ENCODE results near the gene COL4A6. TPM values are rescaled to one million over a fixed set of nuclear protein-coding genes. Genes with fewer than 3 reads are reported as not detected.

The COL4A6 gene
- total RNA-seq, 1 donor from 2014 or later, result 10.3 TPM

DNA sequence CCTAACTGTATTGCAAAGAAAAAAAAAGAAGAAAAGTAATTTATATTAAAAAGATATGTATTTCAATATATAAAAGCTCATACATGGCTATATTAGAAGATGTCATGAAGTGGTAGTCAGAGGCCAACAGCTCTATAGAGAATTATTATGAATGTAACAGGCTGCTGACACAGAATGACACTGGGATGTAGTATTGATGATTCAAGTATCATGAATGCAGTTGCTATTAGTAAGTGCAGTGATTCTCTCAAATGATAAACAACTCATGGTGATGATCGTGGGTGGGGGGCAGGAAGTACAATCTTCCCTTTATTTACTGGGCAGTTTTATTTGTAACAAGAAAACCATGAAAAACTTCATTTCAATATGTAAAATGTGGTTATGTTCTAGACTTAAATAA lies 124.6 kb downstream of the COL4A6 start:
- TF ChIP-seq POLR2AphosphoS5 (IDR thresholded peaks at IDR 0.05; ENCODE audit: insufficient read depth in 1 of 2, low read depth in 1 of 2) (no peak), POLR2A (IDR thresholded peaks at IDR 0.05) (no peak), CTCF (IDR thresholded peaks at IDR 0.05) (no peak)
- no peak overlapping the region for H3K4me3 ChIP-seq
- no peaks in the 10 kb centered on the region for H3K9me3 ChIP-seq
- H3K4me1 ChIP-seq, result no peaks in the 10 kb centered on the region
- H3K27ac ChIP-seq, result no peak overlapping the region
- no peaks in the 10 kb centered on the region for H3K36me3 ChIP-seq
- no peak for DNase-seq (ENCODE audit: extremely low spot score in 2 of 2)
- no peaks in the 10 kb centered on the region for H3K27me3 ChIP-seq
- intact Hi-C loops (cut with DNase I), result no loop called here

DNA sequence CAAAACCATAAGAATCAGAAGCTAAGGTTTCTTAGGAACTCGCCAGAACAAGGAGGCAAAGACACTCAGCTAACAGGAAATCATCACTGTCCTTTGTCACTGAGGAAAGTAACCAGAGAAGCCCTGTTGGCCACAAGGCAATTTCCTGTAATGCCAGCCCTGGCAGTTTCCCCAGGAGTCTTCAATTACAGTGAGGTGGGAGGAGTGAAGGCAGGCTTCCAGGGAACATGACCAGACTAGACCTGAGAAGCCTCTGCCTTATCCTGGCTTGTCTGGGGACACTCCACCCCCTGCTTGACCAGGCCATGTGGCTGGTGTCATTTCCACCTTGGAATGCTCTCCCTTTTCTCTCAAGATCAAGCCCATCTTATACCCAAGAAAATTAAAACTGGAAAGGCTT lies 125.3 kb downstream of the COL4A6 start:
- Histone ChIP-seq H3K4me3 (no peak overlapping the region), H3K36me3 (no peaks in the 10 kb centered on the region), H3K27me3 (no peaks in the 10 kb centered on the region), H3K4me1 (no peaks in the 10 kb centered on the region), H3K9me3 (no peaks in the 10 kb centered on the region), H3K27ac (no peak overlapping the region)
- TF ChIP-seq POLR2AphosphoS5 (IDR thresholded peaks at IDR 0.05; ENCODE audit: insufficient read depth in 1 of 2, low read depth in 1 of 2), result peak in 1 of 2 donors; percentile 49
- TF ChIP-seq POLR2A (IDR thresholded peaks at IDR 0.05), result no peak
- DNase-seq (ENCODE audit: extremely low spot score in 2 of 2), result no peak
- intact Hi-C loops (cut with DNase I), result no loop called here

- Histone ChIP-seq H3K27ac (no peak overlapping the region), H3K36me3 (no peaks in the 10 kb centered on the region), H3K27me3 (no peaks in the 10 kb centered on the region), H3K9me3 (no peaks in the 10 kb centered on the region), H3K4me1 (no peaks in the 10 kb centered on the region), H3K4me3 (no peak overlapping the region)
- no peak for DNase-seq (ENCODE audit: extremely low spot score in 2 of 2)
- TF ChIP-seq POLR2AphosphoS5 (IDR thresholded peaks at IDR 0.05; ENCODE audit: insufficient read depth in 1 of 2, low read depth in 1 of 2) (no peak), POLR2A (IDR thresholded peaks at IDR 0.05) (no peak), CTCF (IDR thresholded peaks at IDR 0.05) (no peak)
- intact Hi-C loops (cut with DNase I), result no loop called here
Observed at GRCh38 chrX:108312011-108312410, 126.2 kb downstream of the COL4A6 start.

DNA sequence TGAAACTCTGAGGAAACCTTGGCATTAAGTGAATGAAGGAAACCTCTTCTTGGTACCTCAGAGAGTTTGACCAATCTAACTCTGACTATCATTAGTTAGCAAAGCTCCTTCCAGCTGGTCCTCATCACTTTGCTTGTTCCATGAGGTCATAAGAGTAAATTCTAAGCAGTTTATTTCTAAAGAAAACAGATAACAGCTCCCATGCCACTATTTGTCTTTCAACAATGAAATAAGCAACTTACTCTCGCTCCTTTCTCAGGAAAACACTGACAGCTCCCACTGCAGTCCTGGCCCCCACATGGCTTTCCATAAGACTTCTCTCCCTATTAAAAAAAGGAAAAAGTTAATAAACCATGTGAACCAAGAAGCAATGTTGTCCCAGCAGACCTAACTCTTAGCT lies 127.7 kb downstream of the COL4A6 start:
- Histone ChIP-seq H3K27ac (no peak overlapping the region), H3K9me3 (no peaks in the 10 kb centered on the region)

GRCh38 chrX:108309144-108309543 lies 129.1 kb downstream of the COL4A6 start:
- no peak for DNase-seq (ENCODE audit: extremely low spot score in 2 of 2)
- no peaks in the 10 kb centered on the region for H3K9me3 ChIP-seq
- H3K27me3 ChIP-seq, result no peaks in the 10 kb centered on the region
- H3K36me3 ChIP-seq, result no peaks in the 10 kb centered on the region
- H3K27ac ChIP-seq, result no peak overlapping the region
- TF ChIP-seq POLR2AphosphoS5 (IDR thresholded peaks at IDR 0.05; ENCODE audit: insufficient read depth in 1 of 2, low read depth in 1 of 2) (no peak), CTCF (IDR thresholded peaks at IDR 0.05) (no peak), POLR2A (IDR thresholded peaks at IDR 0.05) (no peak)
- no peak overlapping the region for H3K4me3 ChIP-seq
- intact Hi-C loops (cut with DNase I), result no loop called here
- no peaks in the 10 kb centered on the region for H3K4me1 ChIP-seq

More for the DNA sequence above, 127.7 kb downstream of the COL4A6 start:
- TF ChIP-seq POLR2A (IDR thresholded peaks at IDR 0.05) (no peak), CTCF (IDR thresholded peaks at IDR 0.05) (no peak), POLR2AphosphoS5 (IDR thresholded peaks at IDR 0.05; ENCODE audit: insufficient read depth in 1 of 2, low read depth in 1 of 2) (no peak)
- H3K27me3 ChIP-seq, result no peaks in the 10 kb centered on the region
- no peak overlapping the region for H3K4me3 ChIP-seq
- no peak for DNase-seq (ENCODE audit: extremely low spot score in 2 of 2)
- H3K4me1 ChIP-seq, result no peaks in the 10 kb centered on the region
- intact Hi-C loops (cut with DNase I), result no loop called here
- H3K36me3 ChIP-seq, result no peaks in the 10 kb centered on the region

Data from vagina (tissue), 2 donors.